PC-9 (cell line): Measurements from ENCODE around the gene BCL11A. TPM values are rescaled to one million over a fixed set of nuclear protein-coding genes. Genes with fewer than 3 reads are reported as not detected.

ENCODE experiments used
- BruUV-seq: library from RNA; stranded (reverse); fragments of 400-500 nt; replicated peaks from 2 replicates; lab custom pipeline; 2021; lab: Mats Ljungman, UMichigan
- CTCF ChIA-PET: fragments of 300-600 bp; sonication (Branson Sonifier 250); formaldehyde crosslinking; loops from one replicate; lab custom pipeline; 2022; ENCODE audit warnings: antibody characterized with exemption; lab: Charles Lee
- POLR2A ChIA-PET: fragments of 300-600 bp; sonication (Branson Sonifier 250); formaldehyde crosslinking; loops from one replicate; lab custom pipeline; 2022; ENCODE audit warnings: antibody characterized with exemption; ENCODE audit not compliant: unreplicated experiment; lab: Charles Lee
- DNase-seq, 2 experiments: peaks; one replicate each; pipeline versions ENCODE4 v3.0.0 to v3.0.0-alpha.2; 2015 to 2022; ENCODE audit warnings: mixed read lengths in 1 of 2
- H2AFZ ChIP-seq: fragments of 200-600 bp; sonication (generic); 2 replicates; pipeline ENCODE4 v1.8.1; 2017; ENCODE audit warnings: antibody characterized with exemption
- H3F3A ChIP-seq: fragments of 200-600 bp; sonication (generic); 2 replicates; pipeline ENCODE4 v1.8.1; 2017; ENCODE audit warnings: antibody characterized with exemption, mild to moderate bottlenecking, low read depth; ENCODE audit not compliant: insufficient read depth
- H3K27ac ChIP-seq: fragments of 200-600 bp; sonication (generic); 2 replicates; pipeline ENCODE4 v1.6.1; 2016; ENCODE audit warnings: mixed run types
- H3K27me3 ChIP-seq: fragments of 200-600 bp; sonication (generic); 2 replicates; pipeline ENCODE4 v1.6.1; 2016; ENCODE audit warnings: low read depth, mixed run types; ENCODE audit not compliant: insufficient read depth
- H3K36me3 ChIP-seq: fragments of 200-600 bp; sonication (generic); 2 replicates; pipeline ENCODE4 v1.6.1; 2016; ENCODE audit warnings: low read depth, mixed run types
- H3K4me1 ChIP-seq: fragments of 200-600 bp; sonication (generic); replicated peaks from 2 replicates; pipeline ENCODE4 v1.6.1; 2016; ENCODE audit warnings: mixed run types; ENCODE audit not compliant: insufficient read depth
- H3K4me2 ChIP-seq: fragments of 200-600 bp; sonication (generic); 2 replicates; pipeline ENCODE4 v1.6.1; 2017; ENCODE audit warnings: mixed run types
- H3K4me3 ChIP-seq: fragments of 200-600 bp; sonication (generic); 2 replicates; pipeline ENCODE4 v1.6.1; 2016; ENCODE audit warnings: mixed run types
- H3K79me2 ChIP-seq: fragments of 200-600 bp; sonication (generic); 2 replicates; pipeline ENCODE4 v1.6.1; 2017; ENCODE audit warnings: low read depth, mixed run types
- H3K9me2 ChIP-seq: fragments of 200-600 bp; sonication (generic); 2 replicates; pipeline ENCODE4 v1.8.1; 2017; ENCODE audit warnings: mild to moderate bottlenecking; ENCODE audit not compliant: insufficient read depth
- H3K9me3 ChIP-seq: fragments of 200-600 bp; sonication (generic); 2 replicates; pipeline ENCODE4 v1.8.1; 2016; ENCODE audit warnings: low read depth; ENCODE audit not compliant: insufficient read depth
- H4K20me1 ChIP-seq: fragments of 200-600 bp; sonication (generic); 2 replicates; pipeline ENCODE4 v1.8.1; 2017; ENCODE audit not compliant: insufficient read depth
- CTCF ChIP-seq: fragments of 200-600 bp; sonication (generic); conservative IDR thresholded peaks from 2 replicates; pipeline ENCODE4 v1.6.1; 2017; ENCODE audit warnings: mixed run types, antibody characterized with exemption, mild to moderate bottlenecking, moderate library complexity
- EZH2 ChIP-seq: fragments of 200-600 bp; sonication (generic); IDR thresholded peaks from 2 replicates; pipeline ENCODE4 v1.8.0; 2017; ENCODE audit warnings: antibody characterized with exemption, low read depth
- intact Hi-C: fragments of 100-400 bp; cut with micrococcal nuclease; formaldehyde crosslinking; loops from one replicate; pipeline ENCODE4 v1.10.0; 2022; ENCODE audit not compliant: unreplicated experiment
- total RNA-seq: library from RNA; stranded (reverse); gene quantifications from 2 replicates; pipeline ENCODE4 v1.2.3, GENCODE V29; 2021

The BCL11A gene
- total RNA-seq, 1 experiment from 2014 or later = not detected

GRCh38 chr2:60456115-60456770, 97.2 kb downstream of the BCL11A start:
- Histone ChIP-seq H2AFZ (no peak overlapping the region), H3K27me3 (peaks cover 59% of the 10 kb centered on the region), H3F3A (no peaks in the 10 kb centered on the region), H3K4me3 (no peak overlapping the region), H3K4me1 (no peaks in the 10 kb centered on the region), H4K20me1 (no peaks in the 10 kb centered on the region), H3K79me2 (no peaks in the 10 kb centered on the region), H3K9me3 (no peaks in the 10 kb centered on the region), H3K9me2 (no peaks in the 10 kb centered on the region; the same call in 1 of the 2 replicates), H3K27ac (no peak overlapping the region), H3K4me2 (no peak overlapping the region), H3K36me3 (no peaks in the 10 kb centered on the region)
- TF ChIP-seq EZH2 (no peak), CTCF (no peak)
- ChIA-PET POLR2A (no interaction called here), CTCF (no interaction called here)
- intact Hi-C loops = no loop called here
- DNase-seq = no peak
- BruUV-seq = no TSS peak

- Histone ChIP-seq H3K79me2 (no peaks in the 10 kb centered on the region), H3K27me3 (peaks cover 73% of the 10 kb centered on the region), H3K4me3 (no peak overlapping the region), H3F3A (no peaks in the 10 kb centered on the region), H3K27ac (no peak overlapping the region), H3K4me1 (no peaks in the 10 kb centered on the region), H3K36me3 (no peaks in the 10 kb centered on the region), H3K9me2 (no peaks in the 10 kb centered on the region; the same call in 1 of the 2 replicates), H4K20me1 (no peaks in the 10 kb centered on the region), H3K9me3 (no peaks in the 10 kb centered on the region; the same call in 1 of the 2 replicates), H2AFZ (no peak overlapping the region), H3K4me2 (no peak overlapping the region)
- no peak for DNase-seq
- TF ChIP-seq CTCF = no peak
- TF ChIP-seq EZH2 = no peak
- intact Hi-C loops = no loop called here
- ChIA-PET POLR2A (no interaction called here), CTCF (no interaction called here)
- BruUV-seq = no TSS peak
Observed at GRCh38 chr2:60453872-60454271, 99.6 kb downstream of the BCL11A start.

- ChIA-PET CTCF (no interaction called here), POLR2A (no interaction called here)
- Histone ChIP-seq H3F3A (no peaks in the 10 kb centered on the region), H3K9me2 (no peaks in the 10 kb centered on the region; the same call in 1 of the 2 replicates), H3K4me1 (no peaks in the 10 kb centered on the region), H3K4me3 (no peak overlapping the region), H3K27ac (no peak overlapping the region), H3K4me2 (no peak overlapping the region), H2AFZ (no peak overlapping the region), H3K79me2 (no peaks in the 10 kb centered on the region), H3K27me3 (peaks cover 74% of the 10 kb centered on the region), H4K20me1 (no peaks in the 10 kb centered on the region), H3K36me3 (no peaks in the 10 kb centered on the region), H3K9me3 (no peaks in the 10 kb centered on the region; the same call in 1 of the 2 replicates)
- intact Hi-C loops = no loop called here
- no peak for DNase-seq
- no peak for TF ChIP-seq CTCF
- no peak for TF ChIP-seq EZH2
- BruUV-seq = no TSS peak
Observed at GRCh38 chr2:60453301-60453700, 100.2 kb downstream of the BCL11A start.
